Stimulated activated CD8-positive, alpha-beta memory T cell treated with anti-CD3 and anti-CD28 coated beads, Interleukin-4, amount 100 ng/mL, for 1 hour (primary cell): ENCODE data around the gene PLD2.
"Not testable (repeated sequence)": the region's sequence is repeated elsewhere in the genome, so short reads cannot be mapped to it uniquely, and the experiment has no call there.

Source experiments
- DNase-seq, 2 donors: peaks; one replicate each; pipeline ENCODE4 v3.0.0-alpha.2; 2020; ENCODE audit warnings: low read depth in 2 of 2, low spot score in 1 of 2

The PLD2 gene

GRCh38 chr17:4854111-4854681, 47.2 kb downstream of the PLD2 start:
- no peak for DNase-seq

GRCh38 chr17:4856271-4856936, 49.5 kb downstream of the PLD2 start:
- no peak for DNase-seq

- DNase-seq, result no peak
These were observed 50.0 kb downstream of the PLD2 start for GRCh38 chr17:4856937-4857314.

- DNase-seq, result not testable (repeated sequence)
These were observed 50.4 kb downstream of the PLD2 start for GRCh38 chr17:4857347-4857746.

- DNase-seq, result no peak
These were observed 51.3 kb downstream of the PLD2 start for GRCh38 chr17:4858068-4858881.

GRCh38 chr17:4858882-4859260, 51.9 kb downstream of the PLD2 start:
- DNase-seq, result no peak

GRCh38 chr17:4859816-4860625, 53.1 kb downstream of the PLD2 start:
- no peak for DNase-seq

GRCh38 chr17:4860651-4861050, 53.7 kb downstream of the PLD2 start:
- DNase-seq, result no peak

GRCh38 chr17:4861052-4861451, 54.1 kb downstream of the PLD2 start:
- no peak for DNase-seq

- DNase-seq, result no peak
These were observed 55.8 kb downstream of the PLD2 start for GRCh38 chr17:4862720-4863119.

GRCh38 chr17:4863321-4863720, 56.4 kb downstream of the PLD2 start:
- DNase-seq, result no peak

GRCh38 chr17:4867535-4867934, 60.6 kb downstream of the PLD2 start:
- DNase-seq, result not testable (repeated sequence)

GRCh38 chr17:4869058-4869998, 62.4 kb downstream of the PLD2 start:
- not testable (repeated sequence) for DNase-seq

- no peak for DNase-seq
These were observed 63.9 kb downstream of the PLD2 start for GRCh38 chr17:4870855-4871254.

GRCh38 chr17:4872786-4873185, 65.8 kb downstream of the PLD2 start:
- DNase-seq, result no peak
